Measurements from ENCODE around the gene OR10A3.

The OR10A3 gene

GRCh38 chr11:7967826-7968225, 26.3 kb upstream of the OR10A3 start:
- TF ChIP-seq POLR2A (IDR thresholded peaks at IDR 0.05; ENCODE audit: low read length) (no peak), GATA1 (IDR thresholded peaks at IDR 0.05; ENCODE audit: low read depth, low read length) (no peak)
- DNase-seq, result no peak

GRCh38 chr11:7967097-7967496, 25.6 kb upstream of the OR10A3 start:
- no peak for TF ChIP-seq POLR2A (IDR thresholded peaks at IDR 0.05; ENCODE audit: low read length)
- TF ChIP-seq GATA1 (IDR thresholded peaks at IDR 0.05; ENCODE audit: low read depth, low read length), result no peak
- no peak for DNase-seq

DNA sequence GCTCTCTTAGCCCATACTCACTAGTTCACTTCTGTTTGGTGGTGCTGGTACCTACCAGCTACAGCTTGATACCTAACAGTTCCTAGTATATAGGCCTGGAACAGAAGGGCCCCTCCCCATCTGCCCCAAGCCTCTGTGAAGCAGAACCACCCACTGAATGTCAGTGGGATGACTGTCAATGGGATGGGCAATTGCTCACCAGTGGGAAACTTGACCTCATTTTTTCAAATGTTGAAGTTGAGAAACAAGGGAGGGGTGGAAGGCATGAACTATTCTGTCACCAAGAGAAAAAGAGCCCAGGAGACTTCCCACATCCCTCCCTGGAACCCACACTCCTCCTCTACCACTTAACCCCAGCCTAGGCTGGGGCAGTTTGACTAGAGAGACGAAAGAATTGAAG, 23.9 kb upstream of the OR10A3 start, which contains the start of gene NLRP10:
Gene NLRP10 (minus strand): TSS at position 62 of the 400 bp plus-strand sequence. CDS start 1,952 bp downstream, outside the sequence.
- TF ChIP-seq POLR2A (IDR thresholded peaks at IDR 0.05; ENCODE audit: low read length) (no peak), GATA1 (IDR thresholded peaks at IDR 0.05; ENCODE audit: low read depth, low read length) (no peak)
- no peak for DNase-seq

DNA sequence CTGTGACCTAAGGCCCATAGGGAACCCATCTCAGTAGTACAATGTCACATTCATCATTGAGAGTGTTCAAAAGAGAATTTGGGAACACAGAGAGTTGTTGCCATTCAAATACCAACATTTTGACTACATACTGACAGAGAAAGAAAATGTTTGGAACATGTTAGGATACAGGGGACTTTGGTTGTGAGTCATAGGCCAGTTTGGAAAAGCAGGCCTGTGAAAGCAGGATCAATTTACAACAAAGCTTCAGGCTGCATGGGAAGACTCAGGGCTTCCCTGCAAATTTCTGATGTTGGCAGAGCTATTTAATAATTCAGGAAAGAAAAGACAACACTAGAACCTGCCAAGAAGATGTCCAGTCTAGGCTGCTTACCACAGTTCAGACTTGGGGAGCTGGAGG, 23.4 kb upstream of the OR10A3 start:
- DNase-seq, result no peak
- no peak for TF ChIP-seq POLR2A (IDR thresholded peaks at IDR 0.05; ENCODE audit: low read length)
- no peak for TF ChIP-seq GATA1 (IDR thresholded peaks at IDR 0.05; ENCODE audit: low read depth, low read length)

GRCh38 chr11:7964261-7964660, 22.8 kb upstream of the OR10A3 start:
- no peak for TF ChIP-seq POLR2A (IDR thresholded peaks at IDR 0.05; ENCODE audit: low read length)
- no peak for TF ChIP-seq GATA1 (IDR thresholded peaks at IDR 0.05; ENCODE audit: low read depth, low read length)
- DNase-seq, result no peak

GRCh38 chr11:7955191-7955590, 13.7 kb upstream of the OR10A3 start:
- DNase-seq, result no peak
- TF ChIP-seq POLR2A (IDR thresholded peaks at IDR 0.05; ENCODE audit: low read length) (no peak), GATA1 (IDR thresholded peaks at IDR 0.05; ENCODE audit: low read depth, low read length) (no peak)

GRCh38 chr11:7949934-7950333, 8.4 kb upstream of the OR10A3 start:
- no peak for DNase-seq
- TF ChIP-seq GATA1 (IDR thresholded peaks at IDR 0.05; ENCODE audit: low read depth, low read length) (no peak), POLR2A (IDR thresholded peaks at IDR 0.05; ENCODE audit: low read length) (no peak)

DNA sequence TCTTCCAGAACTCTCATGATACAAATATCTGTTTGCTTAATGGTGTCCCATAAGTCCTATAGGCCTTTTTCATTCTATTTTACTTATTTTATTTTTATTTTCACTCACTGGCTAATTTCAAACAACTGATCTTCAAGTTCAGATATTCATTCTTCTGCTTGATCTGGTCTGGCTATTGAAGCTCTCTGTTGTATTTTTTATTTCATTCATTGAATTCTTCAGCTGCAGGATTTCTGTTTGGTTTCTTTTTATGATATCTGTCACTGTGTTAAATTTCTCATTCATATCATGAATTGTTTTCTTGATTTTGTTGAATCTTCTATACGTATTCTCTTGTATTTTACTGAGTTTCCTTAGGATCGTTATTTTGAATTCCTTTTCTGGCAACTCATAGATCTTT, 2.6 kb upstream of the OR10A3 start:
- TF ChIP-seq POLR2A (IDR thresholded peaks at IDR 0.05; ENCODE audit: low read length) (no peak), GATA1 (IDR thresholded peaks at IDR 0.05; ENCODE audit: low read depth, low read length) (no peak)
- DNase-seq, result no peak

DNA sequence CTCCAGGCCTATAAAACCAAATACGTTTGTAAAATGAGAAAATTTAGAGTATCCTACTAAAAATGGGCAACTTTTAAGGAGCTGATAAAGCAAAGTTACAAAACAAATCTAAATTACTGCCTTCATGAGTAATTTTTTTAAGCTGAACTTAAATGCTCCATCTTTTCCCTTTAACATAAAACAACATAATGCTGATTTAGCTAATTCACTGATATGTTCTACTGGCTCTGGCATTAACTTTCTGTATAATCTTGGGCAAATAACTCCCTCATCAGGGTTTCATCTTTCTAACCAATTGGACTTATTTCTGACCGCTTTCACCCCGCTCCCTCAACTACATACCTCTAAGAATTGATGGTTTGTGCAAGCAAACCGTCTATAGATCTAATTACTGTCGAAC, 362 bp downstream of the OR10A3 start:
- DNase-seq, result no peak
- TF ChIP-seq GATA1 (IDR thresholded peaks at IDR 0.05; ENCODE audit: low read depth, low read length) (no peak), POLR2A (IDR thresholded peaks at IDR 0.05; ENCODE audit: low read length) (no peak)

DNA sequence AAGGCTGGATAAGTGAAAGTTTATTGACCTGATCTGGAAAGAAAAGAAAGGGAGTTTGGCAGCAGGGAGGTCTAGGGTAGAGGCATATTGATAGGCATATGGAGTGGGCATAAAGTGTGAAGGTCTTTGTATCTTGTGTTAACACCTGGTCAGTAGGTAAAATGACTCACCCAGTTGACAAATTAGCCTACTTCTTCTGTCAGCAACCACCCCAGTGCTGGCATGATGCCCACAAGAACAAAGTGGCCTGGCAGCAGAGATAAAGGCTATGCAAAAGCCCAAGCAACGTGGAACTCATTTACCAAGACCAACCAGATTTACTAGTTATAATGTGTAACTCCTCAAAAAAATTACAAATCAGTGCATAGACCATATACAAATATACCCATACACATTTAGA, 4.9 kb downstream of the OR10A3 start:
- peak; percentile 30 to 38 for DNase-seq
- no peak for TF ChIP-seq GATA1 (IDR thresholded peaks at IDR 0.05; ENCODE audit: low read depth, low read length)
- no peak for TF ChIP-seq POLR2A (IDR thresholded peaks at IDR 0.05; ENCODE audit: low read length)

DNA sequence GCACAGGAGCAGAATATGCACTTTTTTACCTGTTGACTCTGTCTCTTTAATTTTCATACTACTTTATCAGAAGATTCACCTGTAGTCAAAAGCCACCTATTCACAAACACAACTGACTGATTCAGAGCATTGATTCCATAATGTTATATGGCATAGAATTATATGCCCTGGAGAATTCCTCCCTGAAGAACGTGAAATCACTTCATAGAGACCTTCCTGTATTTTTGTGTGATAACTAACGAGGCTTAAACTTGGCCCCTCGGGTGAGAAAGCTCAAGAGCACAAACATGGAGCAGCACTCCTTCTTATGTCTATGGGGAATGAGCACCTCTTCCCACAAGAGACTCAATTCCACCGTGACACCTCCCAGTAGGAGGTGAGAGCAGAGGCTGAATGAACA, 10.3 kb downstream of the OR10A3 start, which contains the start of gene OR10A6:
Gene OR10A6 (minus strand): TSS at position 101 of the 400 bp plus-strand sequence. CDS start 2,606 bp downstream, outside the sequence.
- DNase-seq, result no peak
- TF ChIP-seq POLR2A (IDR thresholded peaks at IDR 0.05; ENCODE audit: low read length), result no peak
- TF ChIP-seq GATA1 (IDR thresholded peaks at IDR 0.05; ENCODE audit: low read depth, low read length), result no peak

DNA sequence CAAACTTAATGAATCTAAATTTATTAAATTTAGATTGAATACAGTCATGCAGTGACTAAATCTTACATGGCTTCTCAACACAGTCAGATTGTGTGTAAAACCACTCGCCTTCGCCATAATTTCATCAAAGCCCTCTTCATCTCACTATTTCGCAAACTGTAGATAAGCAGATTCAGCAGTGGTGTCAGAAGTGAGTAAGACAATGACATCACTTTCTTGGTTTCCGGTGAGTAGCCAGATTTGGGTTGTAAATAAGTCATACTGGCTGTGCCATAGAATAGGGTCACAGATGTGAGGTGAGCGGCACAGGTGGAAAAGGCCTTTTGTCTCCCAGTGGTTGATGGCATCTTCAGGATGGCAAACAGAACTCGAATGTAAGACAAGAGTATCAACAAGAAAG, 13.9 kb downstream of the OR10A3 start:
- TF ChIP-seq GATA1 (IDR thresholded peaks at IDR 0.05; ENCODE audit: low read depth, low read length) (no peak), POLR2A (IDR thresholded peaks at IDR 0.05; ENCODE audit: low read length) (no peak)
- peak in 1 of 2 experiments; percentile 16 for DNase-seq

GRCh38 chr11:7924536-7924935, 17.0 kb downstream of the OR10A3 start:
- TF ChIP-seq POLR2A (IDR thresholded peaks at IDR 0.05; ENCODE audit: low read length), result no peak
- TF ChIP-seq GATA1 (IDR thresholded peaks at IDR 0.05; ENCODE audit: low read depth, low read length), result no peak
- DNase-seq, result no peak

DNA sequence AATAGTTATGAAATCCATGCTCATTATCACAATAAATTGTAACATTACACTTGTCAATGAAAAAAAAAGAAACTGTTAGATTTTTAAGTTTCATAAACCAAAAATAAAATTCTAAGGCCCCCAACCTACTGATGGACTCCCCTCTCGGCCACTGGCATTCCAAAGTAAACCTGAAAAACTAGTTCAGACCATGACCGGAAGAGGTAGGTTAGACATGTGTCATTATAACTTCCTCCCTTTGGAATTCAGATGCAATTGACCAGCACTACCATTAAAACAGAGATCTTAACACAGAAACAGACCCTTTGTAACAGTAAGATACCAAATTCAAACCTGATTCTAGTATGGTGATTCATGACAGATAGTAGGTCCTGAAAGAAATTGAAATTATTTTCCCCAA, 23.4 kb downstream of the OR10A3 start:
- no peak for DNase-seq
- TF ChIP-seq GATA1 (IDR thresholded peaks at IDR 0.05; ENCODE audit: low read depth, low read length), result no peak
- TF ChIP-seq POLR2A (IDR thresholded peaks at IDR 0.05; ENCODE audit: low read length), result no peak

- TF ChIP-seq POLR2A (IDR thresholded peaks at IDR 0.05; ENCODE audit: low read length) (no peak), GATA1 (IDR thresholded peaks at IDR 0.05; ENCODE audit: low read depth, low read length) (no peak)
- no peak for DNase-seq
Measured at GRCh38 chr11:7911011-7911410, 30.5 kb downstream of the OR10A3 start.

All from erythroblast (primary cell).